Osteoblast (primary cell): ENCODE results near the gene GPR63. TPM values are rescaled to one million over a fixed set of nuclear protein-coding genes. Genes with fewer than 3 reads are reported as not detected.

ENCODE experiments used
- DNase-seq: peaks from one replicate; pipeline ENCODE4 v3.0.0; 2011; ENCODE audit warnings: low spot score, mixed read lengths; ENCODE audit not compliant: insufficient read length; ENCODE audit errors: missing footprints
- H2AFZ ChIP-seq: 2 replicates; pipeline ENCODE4 v1.6.0; 2011; ENCODE audit warnings: mild to moderate bottlenecking, low read length
- H3K27ac ChIP-seq: 2 replicates; pipeline ENCODE4 v1.5.1; 2011; ENCODE audit warnings: mild to moderate bottlenecking, low read depth, low read length, moderate library complexity
- H3K27me3 ChIP-seq: 2 replicates; pipeline ENCODE4 v1.6.0; 2012; ENCODE audit warnings: mild to moderate bottlenecking, control low read depth, inconsistent platforms, low read length, moderate library complexity; ENCODE audit not compliant: insufficient read depth
- H3K36me3 ChIP-seq: 2 replicates; pipeline ENCODE4 v1.5.1; 2011; ENCODE audit warnings: mild to moderate bottlenecking, low read length, control low read depth, moderate library complexity; ENCODE audit not compliant: insufficient read depth
- H3K4me1 ChIP-seq: 2 replicates; pipeline ENCODE4 v1.5.1; 2011; ENCODE audit warnings: mild to moderate bottlenecking, low read length, control low read depth, moderate library complexity; ENCODE audit not compliant: insufficient read depth
- H3K4me2 ChIP-seq: 2 replicates; pipeline ENCODE4 v1.6.0; 2011; ENCODE audit warnings: mild to moderate bottlenecking, low read length; ENCODE audit not compliant: insufficient read depth
- H3K4me3 ChIP-seq: fragments of 200-600 bp; sonication (generic); 3 replicates; pipeline ENCODE4 v1.5.1; 2012; ENCODE audit warnings: mild to moderate bottlenecking, low read length, inconsistent platforms; ENCODE audit not compliant: insufficient read depth
- H3K79me2 ChIP-seq: 2 replicates; pipeline ENCODE4 v1.6.0; 2012; ENCODE audit warnings: mild to moderate bottlenecking, low read length, control low read depth, inconsistent platforms; ENCODE audit not compliant: insufficient read depth
- H3K9me3 ChIP-seq: 2 replicates; pipeline ENCODE4 v1.5.1; 2011; ENCODE audit warnings: low read depth, low read length, control low read depth
- H4K20me1 ChIP-seq: 2 replicates; pipeline ENCODE4 v1.6.0; 2012; ENCODE audit warnings: mild to moderate bottlenecking, low read length, control low read depth; ENCODE audit not compliant: insufficient read depth
- CTCF ChIP-seq: IDR thresholded peaks from 2 replicates; pipeline ENCODE4 v1.5.1; 2011; ENCODE audit warnings: mild to moderate bottlenecking, low read depth, low read length, moderate library complexity; ENCODE audit errors: extremely low read depth
- total RNA-seq: library from RNA; depleted of rRNA; stranded (reverse); fragments of >200 nt; gene quantifications from 2 replicates; pipeline ENCODE4 v1.2.3, GENCODE V29; 2012

Gene GPR63
- total RNA-seq, 1 donor, result under 0.01 TPM

- Histone ChIP-seq H3K4me2 (no peak overlapping the region), H3K27me3 (no peaks in the 10 kb centered on the region), H3K36me3 (no peaks in the 10 kb centered on the region), H3K27ac (no peak overlapping the region), H3K4me3 (no peak overlapping the region), H4K20me1 (no peaks in the 10 kb centered on the region), H3K4me1 (no peaks in the 10 kb centered on the region), H2AFZ (no peak overlapping the region), H3K9me3 (no peaks in the 10 kb centered on the region), H3K79me2 (no peaks in the 10 kb centered on the region)
- no peak for TF ChIP-seq CTCF
- no peak for DNase-seq
Measured at GRCh38 chr6:96792561-96793190, 44.6 kb downstream of the GPR63 start.

- no peak overlapping the region for H2AFZ ChIP-seq
Measured at GRCh38 chr6:96789871-96790270, 47.4 kb downstream of the GPR63 start.

GRCh38 chr6:96787846-96788580 is 49.3 kb downstream of the GPR63 start:
- Histone ChIP-seq H3K27ac (no peak overlapping the region), H3K4me3 (no peak overlapping the region), H3K36me3 (no peaks in the 10 kb centered on the region), H4K20me1 (no peaks in the 10 kb centered on the region), H3K9me3 (no peaks in the 10 kb centered on the region), H3K27me3 (no peaks in the 10 kb centered on the region), H2AFZ (no peak overlapping the region), H3K4me1 (no peaks in the 10 kb centered on the region), H3K79me2 (no peaks in the 10 kb centered on the region), H3K4me2 (no peak overlapping the region)
- no peak for DNase-seq
- TF ChIP-seq CTCF, result no peak

More at GRCh38 chr6:96789871-96790270, 47.4 kb downstream of the GPR63 start:
- Histone ChIP-seq H3K27me3 (no peaks in the 10 kb centered on the region), H3K4me3 (no peak overlapping the region), H3K79me2 (no peaks in the 10 kb centered on the region), H3K4me1 (no peaks in the 10 kb centered on the region), H3K36me3 (no peaks in the 10 kb centered on the region), H3K4me2 (no peak overlapping the region), H3K27ac (no peak overlapping the region), H3K9me3 (no peaks in the 10 kb centered on the region), H4K20me1 (no peaks in the 10 kb centered on the region)
- no peak for DNase-seq
- no peak for TF ChIP-seq CTCF

- H3K36me3 ChIP-seq, result no peaks in the 10 kb centered on the region
- H3K79me2 ChIP-seq, result no peaks in the 10 kb centered on the region
- no peak overlapping the region for H3K4me2 ChIP-seq
- no peak overlapping the region for H3K4me3 ChIP-seq
- no peak overlapping the region for H2AFZ ChIP-seq
- no peaks in the 10 kb centered on the region for H3K4me1 ChIP-seq
- H3K27ac ChIP-seq, result no peak overlapping the region
- H4K20me1 ChIP-seq, result no peaks in the 10 kb centered on the region
- TF ChIP-seq CTCF, result no peak
- no peak for DNase-seq
- H3K27me3 ChIP-seq, result no peaks in the 10 kb centered on the region
- no peaks in the 10 kb centered on the region for H3K9me3 ChIP-seq
Measured at GRCh38 chr6:96786336-96786735, 50.9 kb downstream of the GPR63 start.
